KG1 (cell line): Measurements from ENCODE around the gene LONP2.
"Not testable (repeated sequence)": the region's sequence is repeated elsewhere in the genome, so short reads cannot be mapped to it uniquely, and the experiment has no call there.

Experiments used
- DNase-seq: peaks from one replicate; lab custom pipeline; 2025; lab: John Stamatoyannopoulos, UW

Gene LONP2

DNA sequence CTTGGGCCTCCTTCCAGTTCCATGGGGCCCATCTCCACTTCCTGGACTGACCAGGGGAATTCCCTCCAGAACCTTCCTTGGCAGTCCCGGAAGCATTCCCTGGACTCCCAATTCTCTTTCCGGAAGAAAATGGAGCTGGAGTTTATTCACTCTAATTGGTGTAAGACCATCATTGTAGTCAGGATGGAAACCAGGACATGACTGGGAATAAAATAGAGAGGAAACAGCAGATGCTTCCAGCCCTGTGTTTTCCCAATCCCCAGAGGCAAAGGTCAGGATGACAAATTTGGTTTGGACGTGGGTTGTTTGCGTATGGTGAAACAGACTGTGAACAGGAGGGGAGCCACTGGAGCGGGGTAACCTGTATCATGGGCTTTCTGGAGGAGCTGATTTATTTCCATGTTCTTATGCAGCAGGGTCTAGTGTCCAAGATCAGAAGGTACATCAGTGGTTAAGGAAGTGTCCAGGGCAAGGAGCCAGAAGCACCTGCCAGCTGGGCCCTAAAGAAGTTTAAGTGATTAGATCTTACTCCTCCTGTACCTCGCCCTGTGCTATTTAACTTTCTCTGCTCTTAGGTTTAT lies 8.5 kb upstream of the LONP2 start:
- DNase-seq = no peak

DNA sequence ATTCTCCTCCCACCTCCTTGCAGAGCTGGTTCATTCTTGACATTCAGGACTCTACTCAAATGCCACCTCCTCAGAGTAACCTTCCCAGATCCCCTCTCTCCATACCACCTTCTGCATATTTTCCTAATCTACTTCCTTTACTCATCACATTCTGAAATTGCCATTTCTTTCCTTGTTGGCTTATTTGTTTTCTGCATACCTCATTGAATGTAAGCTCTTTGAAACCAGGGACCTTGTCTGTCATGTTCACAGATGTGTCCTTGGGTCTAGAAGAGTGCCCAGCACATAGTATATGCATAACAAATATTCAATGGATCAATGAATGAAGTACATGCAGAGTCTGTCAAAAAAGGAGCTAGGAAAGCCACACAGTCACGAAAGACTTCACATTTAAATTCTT lies 7.8 kb upstream of the LONP2 start:
- DNase-seq = no peak

- DNase-seq = not testable (repeated sequence)
Observed at GRCh38 chr16:48240147-48240546, 4.0 kb upstream of the LONP2 start.

GRCh38 chr16:48244863-48245195 lies 729 bp downstream of the LONP2 start:
- no peak for DNase-seq

DNA sequence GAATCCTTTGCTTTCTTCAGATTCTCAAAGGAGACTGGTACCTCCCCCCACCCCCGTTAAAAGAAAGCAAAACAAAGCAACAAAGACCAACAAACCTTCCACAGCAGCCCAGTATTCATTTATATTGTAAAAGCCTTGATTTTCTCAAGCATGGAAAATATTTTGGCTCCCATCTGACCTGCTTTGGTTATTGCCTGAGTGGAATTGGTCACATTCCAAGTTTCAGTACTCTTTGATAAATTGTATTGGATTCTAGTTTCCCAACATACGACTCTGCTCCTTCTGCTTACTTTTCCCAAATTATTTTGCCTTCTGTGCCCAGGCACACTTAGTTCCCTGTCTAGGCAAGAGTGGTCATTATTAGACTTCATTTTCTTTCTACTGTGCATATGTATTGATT lies 2.0 kb downstream of the LONP2 start:
- DNase-seq = no peak

GRCh38 chr16:48247311-48247710 lies 3.2 kb downstream of the LONP2 start, which contains the start of gene ABCC11:
ABCC11 (minus strand) TSS chr16:48247539; CDS start chr16:48231921, 15,618 bp downstream.
- no peak for DNase-seq

- DNase-seq = no peak
Observed at GRCh38 chr16:48250520-48251278, 6.6 kb downstream of the LONP2 start.

DNA sequence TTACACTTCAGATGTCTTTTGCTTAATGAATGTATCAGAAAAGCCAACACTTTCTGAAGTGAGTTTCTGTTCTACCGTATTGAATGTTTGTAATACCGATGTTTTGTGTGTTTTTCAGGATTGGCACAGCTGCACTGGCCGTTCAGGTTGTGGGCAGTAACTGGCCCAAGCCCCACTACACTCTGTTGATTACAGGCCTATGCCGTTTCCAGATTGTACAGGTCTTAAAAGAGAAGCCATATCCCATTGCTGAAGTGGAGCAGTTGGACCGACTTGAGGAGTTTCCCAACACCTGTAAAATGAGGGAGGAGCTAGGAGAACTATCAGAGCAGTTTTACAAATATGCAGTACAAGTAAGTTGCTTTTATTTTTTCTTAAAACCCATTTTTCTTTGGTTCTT lies 7.9 kb downstream of the LONP2 start:
- DNase-seq = no peak

GRCh38 chr16:48256579-48257177 lies 12.6 kb downstream of the LONP2 start:
- no peak for DNase-seq

GRCh38 chr16:48261569-48261968 lies 17.5 kb downstream of the LONP2 start:
- DNase-seq = no peak

DNA sequence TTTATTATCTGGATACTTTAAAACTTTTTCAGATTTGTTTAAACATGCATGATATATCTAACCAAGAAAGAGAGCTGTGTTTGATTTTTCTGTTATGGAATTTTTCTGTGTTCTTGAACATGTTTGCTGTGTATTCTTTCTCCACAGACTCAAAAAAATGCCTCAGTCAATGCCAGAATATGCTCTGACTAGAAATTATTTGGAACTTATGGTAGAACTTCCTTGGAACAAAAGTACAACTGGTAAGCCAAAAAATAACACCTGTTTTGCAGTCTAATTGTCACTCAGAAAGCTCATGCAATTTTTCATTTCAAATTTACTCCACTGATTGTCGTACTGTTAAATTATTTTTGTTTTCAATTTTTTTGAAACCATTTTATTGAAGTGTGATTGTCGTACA lies 18.5 kb downstream of the LONP2 start:
- no peak for DNase-seq

DNA sequence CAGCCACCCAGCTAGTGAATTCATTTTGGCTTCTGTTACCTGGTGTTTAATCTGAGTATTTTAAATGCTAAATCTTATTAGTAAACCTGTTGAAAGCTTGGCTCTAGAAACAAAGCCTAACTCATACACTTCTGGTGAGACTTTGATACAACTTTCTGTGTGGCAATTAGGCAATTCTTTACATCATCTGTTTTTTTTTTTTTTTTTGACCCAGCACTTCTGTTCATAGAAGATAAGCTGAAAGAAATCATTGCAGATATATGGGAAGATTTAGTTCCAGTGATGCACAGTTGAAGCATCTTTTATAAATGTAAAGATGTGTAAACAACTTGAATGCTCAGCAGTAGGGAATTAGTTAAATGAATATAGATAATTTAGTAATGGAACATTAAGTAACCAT lies 24.9 kb downstream of the LONP2 start:
- no peak for DNase-seq

- DNase-seq = no peak
Observed at GRCh38 chr16:48271728-48272127, 27.6 kb downstream of the LONP2 start.

DNA sequence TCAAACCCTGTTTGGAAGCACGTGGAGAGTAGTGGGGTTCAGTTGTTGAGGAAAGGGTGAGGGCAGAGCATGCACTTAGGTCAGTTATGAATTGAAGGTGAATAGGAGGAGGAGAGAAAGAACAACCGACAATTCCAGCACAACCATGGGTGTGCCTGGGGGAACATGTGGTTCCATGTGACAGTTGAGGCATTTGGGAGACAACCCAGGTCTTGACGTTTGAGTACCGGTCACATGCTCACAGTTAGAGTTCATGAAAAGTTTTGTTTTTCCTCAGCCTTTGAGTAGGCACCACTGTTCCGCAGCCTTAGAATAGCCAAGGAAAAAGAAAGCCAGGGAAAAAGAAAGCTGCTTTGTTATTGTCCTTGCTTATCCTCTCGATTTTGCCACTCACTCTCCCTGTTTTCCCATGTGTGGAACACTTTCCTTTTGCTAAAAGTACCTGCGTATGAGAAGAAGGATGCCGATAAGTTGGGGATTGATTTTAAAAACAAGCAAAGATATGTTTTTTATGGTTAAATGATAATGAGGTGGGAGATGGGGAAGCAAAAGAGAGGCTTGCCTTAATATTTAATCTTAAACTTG lies 28.8 kb downstream of the LONP2 start:
- no peak for DNase-seq

- no peak for DNase-seq
Observed at GRCh38 chr16:48274476-48274875, 30.4 kb downstream of the LONP2 start.

DNA sequence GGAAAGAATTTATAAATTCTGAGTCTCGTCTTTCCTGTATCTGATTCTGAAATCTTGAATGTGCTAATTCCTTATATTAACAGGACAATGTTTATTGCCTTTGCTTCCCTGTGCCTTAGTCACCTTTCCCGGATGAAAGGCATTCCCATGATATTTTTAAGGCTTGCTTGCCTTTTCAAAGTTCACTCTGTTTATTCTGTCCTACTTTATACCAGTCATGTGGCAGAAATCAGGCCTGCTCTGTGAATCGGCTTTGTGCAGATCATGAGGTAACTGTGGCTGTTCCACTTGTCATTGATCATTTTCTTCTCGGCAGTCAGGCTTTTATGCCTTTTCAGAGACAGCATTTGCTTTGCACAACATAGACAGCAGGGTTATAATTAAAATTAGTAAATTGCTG lies 32.0 kb downstream of the LONP2 start:
- no peak for DNase-seq

GRCh38 chr16:48277158-48277557 lies 33.1 kb downstream of the LONP2 start:
- no peak for DNase-seq

GRCh38 chr16:48279199-48279598 lies 35.1 kb downstream of the LONP2 start:
- DNase-seq = no peak

- DNase-seq = no peak
Observed at GRCh38 chr16:48280546-48280945, 36.4 kb downstream of the LONP2 start.

DNA sequence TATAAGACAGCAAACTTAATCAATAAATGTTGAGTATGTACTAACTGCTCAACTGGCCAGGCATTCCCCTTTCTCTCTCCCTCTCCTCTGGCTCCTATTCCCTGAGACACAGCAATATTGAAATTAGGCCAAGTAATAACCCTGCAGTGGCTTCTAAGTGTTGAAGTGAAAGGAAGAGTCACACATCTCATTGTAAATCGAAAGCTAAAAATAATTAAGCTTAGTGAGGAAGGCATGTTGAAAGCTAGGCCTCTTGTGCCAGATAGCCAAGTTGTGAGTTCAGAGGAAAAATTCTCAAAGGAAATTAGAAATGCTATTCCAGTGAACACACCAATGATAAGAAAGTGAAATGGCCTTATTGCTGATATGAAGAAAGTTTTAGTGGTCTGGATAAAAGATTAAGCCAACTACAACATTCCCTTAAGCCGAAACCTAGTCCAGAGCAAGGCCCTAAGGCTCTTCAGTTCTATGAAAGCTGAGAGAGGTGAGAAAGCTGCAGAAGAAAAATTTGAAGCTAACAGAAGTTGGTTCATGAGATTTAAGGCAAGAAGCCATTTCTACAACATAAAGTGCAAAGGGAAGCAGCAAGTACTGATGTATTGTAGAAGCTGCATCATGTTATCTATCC lies 38.6 kb downstream of the LONP2 start:
- DNase-seq = no peak

GRCh38 chr16:48284772-48285409 lies 40.8 kb downstream of the LONP2 start:
- DNase-seq = no peak

GRCh38 chr16:48287239-48287638 lies 43.1 kb downstream of the LONP2 start:
- no peak for DNase-seq
